Tibial nerve (tissue), 4 donors: ENCODE data around the gene ST6GALNAC6.

Experiments
- CTCF ChIP-seq, 5 experiments: fragments of 200-600 bp in 3 of 5; fragments of 450-650 bp in 2 of 5; sonication (generic) in 3 of 5; IDR thresholded peaks; one replicate each; pipeline ENCODE4 v1.5.1; 2016 to 2019; ENCODE audit warnings: antibody characterized with exemption in 5 of 5, mild to moderate bottlenecking in 3 of 5, moderate library complexity in 2 of 5
- EP300 ChIP-seq, 2 donors: sonication (generic); formaldehyde crosslinking; IDR thresholded peaks; one replicate each; pipeline ENCODE4 v1.6.1; 2017; ENCODE audit warnings: antibody characterized with exemption in 2 of 2, mild to moderate bottlenecking in 1 of 2

DNA sequence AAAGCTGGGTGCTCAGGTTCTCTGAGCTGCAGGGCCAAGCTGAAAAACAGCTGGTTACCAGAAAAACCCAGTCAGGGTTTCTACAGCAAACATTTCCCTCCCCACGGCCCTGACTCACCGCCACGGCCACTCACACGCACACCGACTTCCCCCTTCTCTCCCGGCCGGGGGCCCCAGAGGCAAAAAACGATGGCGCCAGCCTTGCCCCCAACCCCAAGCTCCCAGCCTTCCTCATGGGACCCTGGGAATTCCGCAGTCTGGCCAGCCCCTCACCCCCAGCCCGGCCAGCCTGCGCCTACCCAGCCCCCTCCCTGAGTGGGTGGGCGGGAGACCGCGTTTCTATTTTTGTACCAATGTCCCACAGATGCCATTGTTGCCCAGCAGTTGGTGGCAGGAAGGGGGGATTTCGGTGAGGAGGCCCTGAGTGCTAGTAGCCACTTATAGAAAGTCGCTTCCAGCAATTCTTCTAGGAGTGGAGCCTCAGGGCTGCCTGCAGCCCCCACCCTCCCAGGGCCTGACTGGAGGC, 63.3 kb downstream of the ST6GALNAC6 start:
- TF ChIP-seq EP300 (IDR thresholded peaks at IDR 0.05) (peak in 1 of 2 donors; percentile 25), CTCF (IDR thresholded peaks at IDR 0.05) (no peak)
